Skeletal muscle tissue (tissue), 4 donors: ENCODE data around the gene ZNF256. TPM values are rescaled to one million over a fixed set of nuclear protein-coding genes. Genes with fewer than 3 reads are reported as not detected.

ENCODE experiments used
- H3K27ac ChIP-seq: one replicate; pipeline ENCODE4 v1.7.0; 2013; ENCODE audit warnings: mild to moderate bottlenecking, low read depth, low read length, inconsistent platforms
- H3K27me3 ChIP-seq, 3 donors: one replicate each; pipeline ENCODE4 v1.7.0; 2013; ENCODE audit warnings: low read length in 3 of 3; ENCODE audit not compliant: control insufficient read depth in 3 of 3, insufficient read depth in 3 of 3
- H3K36me3 ChIP-seq, 3 donors: one replicate each; pipeline ENCODE4 v1.7.0; 2013; ENCODE audit warnings: low read length in 3 of 3; ENCODE audit not compliant: control insufficient read depth in 3 of 3, insufficient read depth in 3 of 3
- H3K4me1 ChIP-seq, 3 donors: one replicate each; pipeline ENCODE4 v1.7.0; 2013; ENCODE audit warnings: low read length in 3 of 3, mild to moderate bottlenecking in 3 of 3; ENCODE audit not compliant: control insufficient read depth in 3 of 3, insufficient read depth in 3 of 3
- H3K4me3 ChIP-seq, 3 donors: one replicate each; pipeline ENCODE4 v1.7.0; 2013; ENCODE audit warnings: low read length in 3 of 3
- H3K9ac ChIP-seq, 3 donors: one replicate each; pipeline ENCODE4 v1.7.0; 2013; ENCODE audit warnings: low read length in 3 of 3, mild to moderate bottlenecking in 3 of 3, moderate library complexity in 2 of 3, low read depth in 1 of 3
- H3K9me3 ChIP-seq, 3 donors: one replicate each; pipeline ENCODE4 v1.7.0; 2013; ENCODE audit warnings: low read length in 3 of 3; ENCODE audit not compliant: control insufficient read depth in 3 of 3
- total RNA-seq: library from RNA; depleted of rRNA; stranded (reverse); fragments of >200 nt; gene quantifications from one replicate; pipeline ENCODE4 v1.2.3, GENCODE V29; 2014
- donor health status: Osteomylitis.

The ZNF256 gene
- total RNA-seq, 1 donor from 2014 or later: 12.0 TPM

DNA sequence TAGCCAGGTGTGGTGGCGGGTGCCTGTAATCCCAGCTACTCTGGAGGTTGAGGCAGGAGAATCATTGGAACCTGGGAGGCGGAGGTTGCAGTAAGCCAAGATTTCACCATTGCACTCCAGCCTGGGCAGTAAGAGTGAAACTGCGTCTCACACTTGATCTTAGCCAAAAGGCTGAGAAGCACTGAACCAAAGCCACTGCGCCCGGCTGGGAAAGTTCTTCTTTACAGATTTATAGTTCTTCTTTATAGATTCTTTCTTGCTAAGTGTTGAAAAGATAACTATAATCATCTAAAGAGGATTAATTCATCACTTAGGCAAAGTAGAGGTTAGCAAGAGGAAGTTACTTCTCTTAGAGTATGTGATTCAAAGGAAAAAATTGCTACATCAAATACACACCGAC lies 42.2 kb downstream of the ZNF256 start:
- H3K9me3 ChIP-seq: no peaks in the 10 kb centered on the region

DNA sequence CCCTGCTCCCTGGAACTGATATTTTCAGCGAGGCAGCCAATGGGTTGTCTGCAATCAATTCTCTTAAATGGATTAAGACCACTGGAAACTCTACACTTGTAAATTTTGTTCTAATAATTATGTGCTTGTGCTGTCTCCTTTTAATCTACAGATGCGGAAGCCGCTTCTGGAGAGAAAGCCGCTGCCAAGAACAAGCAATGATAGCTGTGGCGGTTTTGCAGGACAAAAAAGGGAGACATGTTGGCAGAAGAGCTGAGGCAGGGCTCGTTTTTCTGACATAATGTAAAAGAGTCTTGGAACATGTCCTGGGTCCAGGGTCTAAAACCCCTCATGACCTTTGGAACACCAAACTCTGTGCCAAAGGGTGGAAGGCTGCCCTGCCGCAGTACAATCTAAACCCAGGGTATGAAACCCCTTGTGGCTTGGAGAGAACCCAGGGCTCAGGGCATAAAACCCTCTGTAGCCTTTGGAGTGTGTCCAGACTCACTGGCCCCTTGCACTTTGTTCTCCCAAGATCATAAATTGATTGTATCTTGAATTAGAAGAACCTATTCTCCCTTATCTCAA lies 43.8 kb downstream of the ZNF256 start:
- Histone ChIP-seq H3K27me3 (no peaks in the 10 kb centered on the region), H3K9ac (no peak overlapping the region), H3K9me3 (no peaks in the 10 kb centered on the region), H3K4me1 (no peaks in the 10 kb centered on the region), H3K4me3 (no peak overlapping the region), H3K27ac (no peak overlapping the region), H3K36me3 (peaks cover 8 to 17% (median 14%) of the 10 kb centered on the region in 3 donors)

More for the DNA sequence above, 42.2 kb downstream of the ZNF256 start:
- no peak overlapping the region for H3K27ac ChIP-seq
- no peak overlapping the region for H3K4me3 ChIP-seq
- no peaks in the 10 kb centered on the region for H3K4me1 ChIP-seq
- peaks cover 11 to 25% (median 17%) of the 10 kb centered on the region in 3 donors for H3K36me3 ChIP-seq
- no peak overlapping the region for H3K9ac ChIP-seq
- no peaks in the 10 kb centered on the region for H3K27me3 ChIP-seq

GRCh38 chr19:57900311-57900710 lies 47.2 kb downstream of the ZNF256 start:
- no peak overlapping the region for H3K27ac ChIP-seq
- H3K4me3 ChIP-seq: no peak overlapping the region
- no peaks in the 10 kb centered on the region for H3K36me3 ChIP-seq
- H3K27me3 ChIP-seq: no peaks in the 10 kb centered on the region
- no peaks in the 10 kb centered on the region for H3K9me3 ChIP-seq
- H3K4me1 ChIP-seq: no peaks in the 10 kb centered on the region
- H3K9ac ChIP-seq: no peak overlapping the region

Other genes with a start within 250 kb of the ZNF256 start
- 7.3 TPM for gene ZNF154, start 238.5 kb downstream of the ZNF256 start, total RNA-seq
- gene ZNF671, start 220.1 kb downstream of the ZNF256 start, total RNA-seq: 15.1 TPM
- 18.3 TPM for gene ZNF776, start 200.9 kb downstream of the ZNF256 start, total RNA-seq
- 27.1 TPM for gene ZNF586, start 178.0 kb downstream of the ZNF256 start, total RNA-seq
- 7.3 TPM for gene ZNF552, start 132.8 kb downstream of the ZNF256 start, total RNA-seq
- gene ZNF587B, start 117.4 kb downstream of the ZNF256 start, total RNA-seq: 17.2 TPM
- gene ZNF587, start 97.8 kb downstream of the ZNF256 start, total RNA-seq: 18.8 TPM
- gene ZNF814, start 58.7 kb downstream of the ZNF256 start, total RNA-seq: 13.0 TPM
- 14.1 TPM for gene ZNF417, start 31.1 kb downstream of the ZNF256 start, total RNA-seq
- 17.2 TPM for gene ZNF418, start 12.3 kb downstream of the ZNF256 start, total RNA-seq
- gene C19orf18, start 26.8 kb upstream of the ZNF256 start, total RNA-seq: not detected
- gene ZNF606, start 55.1 kb upstream of the ZNF256 start, total RNA-seq: 15.1 TPM
- not detected for gene ZSCAN1, start 86.3 kb upstream of the ZNF256 start, total RNA-seq
- gene ZNF135, start 111.6 kb upstream of the ZNF256 start, total RNA-seq: 10.4 TPM
- gene ZSCAN18, start 150.5 kb upstream of the ZNF256 start, total RNA-seq: 50.6 TPM
- gene ZNF329, start 203.1 kb upstream of the ZNF256 start, total RNA-seq: 16.2 TPM
- gene ZNF274, start 235.4 kb upstream of the ZNF256 start, total RNA-seq: 11.0 TPM